Keratinocyte (primary cell): Measurements from ENCODE around the gene CDK2AP2. TPM values are rescaled to one million over a fixed set of nuclear protein-coding genes. Genes with fewer than 3 reads are reported as not detected.

Experiments used
- DNase-seq: peaks from one replicate; pipeline ENCODE4 v3.0.0-alpha.2; 2011; ENCODE audit warnings: low read depth, missing footprints, low spot score
- FAIRE-seq: peaks from 2 replicates; lab custom pipeline; 2011; peaks lifted over from hg19 to GRCh38; lab: Jason Lieb, UNC
- H2AFZ ChIP-seq: 2 replicates; pipeline ENCODE4 v1.6.0; 2012; ENCODE audit warnings: low read length, control low read depth, inconsistent platforms; ENCODE audit not compliant: control insufficient read depth
- H3K27ac ChIP-seq: 2 replicates; pipeline ENCODE4 v1.5.1; 2011; ENCODE audit warnings: low read length; ENCODE audit not compliant: control insufficient read depth, insufficient read depth
- H3K27me3 ChIP-seq: 3 replicates; pipeline ENCODE4 v1.6.0; 2011; ENCODE audit warnings: low read length; ENCODE audit not compliant: control insufficient read depth, insufficient read depth; ENCODE audit errors: extremely low read depth
- H3K36me3 ChIP-seq, 2 experiments: 2 replicates in 1 of 2; 3 replicates in 1 of 2; pipeline ENCODE4 v1.5.1; 2011; ENCODE audit warnings: low read length in 2 of 2, mild to moderate bottlenecking in 1 of 2; ENCODE audit not compliant: control insufficient read depth in 2 of 2, insufficient read depth in 2 of 2; ENCODE audit errors: extremely low read depth in 1 of 2
- H3K4me1 ChIP-seq: 3 replicates; pipeline ENCODE4 v1.5.1; 2011; ENCODE audit warnings: low read length; ENCODE audit not compliant: control insufficient read depth, insufficient read depth; ENCODE audit errors: extremely low read depth
- H3K4me2 ChIP-seq: 3 replicates; pipeline ENCODE4 v1.6.0; 2011; ENCODE audit warnings: low read depth, low read length; ENCODE audit not compliant: control insufficient read depth, insufficient read depth; ENCODE audit errors: extremely low read depth
- H3K4me3 ChIP-seq, 3 experiments: fragments of 200-600 bp in 1 of 3; sonication (generic) in 1 of 3; 2 replicates in 2 of 3; 3 replicates in 1 of 3; pipeline ENCODE4 v1.5.1; 2011 to 2016; ENCODE audit warnings: low read length in 3 of 3, mild to moderate bottlenecking in 3 of 3, control low read depth in 2 of 3, inconsistent platforms in 1 of 3, low read depth in 1 of 3, mixed read lengths in 1 of 3, mixed run types in 1 of 3, moderate library complexity in 1 of 3; ENCODE audit not compliant: control insufficient read depth in 2 of 3, insufficient read depth in 2 of 3; ENCODE audit errors: extremely low read depth in 1 of 3
- H3K79me2 ChIP-seq: 2 replicates; pipeline ENCODE4 v1.6.0; 2012; ENCODE audit warnings: low read length; ENCODE audit not compliant: control insufficient read depth, insufficient read depth
- H3K9ac ChIP-seq: 3 replicates; pipeline ENCODE4 v1.6.0; 2011; ENCODE audit warnings: low read length; ENCODE audit not compliant: control insufficient read depth, insufficient read depth; ENCODE audit errors: extremely low read depth
- H3K9me1 ChIP-seq: 3 replicates; pipeline ENCODE4 v1.6.0; 2011; ENCODE audit warnings: low read length; ENCODE audit not compliant: control insufficient read depth, insufficient read depth; ENCODE audit errors: extremely low read depth
- H3K9me3 ChIP-seq: 2 replicates; pipeline ENCODE4 v1.5.1; 2012; ENCODE audit warnings: low read depth, low read length; ENCODE audit not compliant: control insufficient read depth
- H4K20me1 ChIP-seq: 3 replicates; pipeline ENCODE4 v1.6.0; 2011; ENCODE audit warnings: low read length; ENCODE audit not compliant: control insufficient read depth, insufficient read depth; ENCODE audit errors: extremely low read depth
- CTCF ChIP-seq, 3 experiments: IDR thresholded peaks in 1 of 3; conservative IDR thresholded peaks in 1 of 3; optimal IDR thresholded peaks in 1 of 3; 2 replicates in 2 of 3; 3 replicates in 1 of 3; pipeline versions ENCODE3 to v1.5.1; 2011; ENCODE audit warnings: low read length in 3 of 3, mild to moderate bottlenecking in 3 of 3, moderate library complexity in 2 of 3, control low read depth in 1 of 3, inconsistent platforms in 1 of 3; ENCODE audit not compliant: insufficient read depth in 2 of 3; ENCODE audit errors: extremely low read depth in 1 of 3
- EZH2 ChIP-seq: IDR thresholded peaks from one replicate; pipeline ENCODE4 v1.6.1; 2012; ENCODE audit warnings: inconsistent platforms, mild to moderate bottlenecking, low read length, moderate library complexity
- dilution Hi-C: fragments of 300-500 bp; cut with MboI; formaldehyde crosslinking; loops from one replicate; pipeline ENCODE4 v1.7.0; 2020; ENCODE audit warnings: low sequenced_read_pairs; ENCODE audit not compliant: extremely low pct_ligation_motif_present
- polyA plus RNA-seq, 5 experiments: library from polyadenylated mRNA; depleted of rRNA in 3 of 5; stranded (reverse) in 3 of 5; stranded (forward) in 1 of 5; unstranded in 1 of 5; fragments of >200 nt; gene quantifications; 1 replicate in 1 of 5; 2 replicates in 3 of 5; 3 replicates in 1 of 5; pipeline versions ENCODE4 v1.2.1 to v1.2.3, GENCODE V29; 2011 to 2012; ENCODE audit warnings: missing spikeins in 2 of 5, low read depth in 1 of 5, low replicate concordance in 1 of 5

Gene CDK2AP2
- polyA plus RNA-seq, 1 donor (not counting 4 experiments of a cell fraction or from before 2014, with no cell fraction given): 9.7 TPM

- no peak for TF ChIP-seq CTCF (optimal IDR thresholded peaks at IDR 0.05 in 1 of 3, IDR thresholded peaks at IDR 0.05 in 1 of 3, conservative IDR thresholded peaks at IDR 0.05 in 1 of 3; ENCODE audit: extremely low read depth in 1 of 3, insufficient read depth in 2 of 3, low read length in 3 of 3)
- no peak for TF ChIP-seq EZH2
- FAIRE-seq: no peak
- peak within 1 kb of the TSS; percentile 87 for H3K4me2 ChIP-seq
- H2AFZ ChIP-seq: peak within 1 kb of the TSS; percentile 49
- peaks cover 5 to 11% of the 10 kb centered on the region in 2 experiments for H3K36me3 ChIP-seq
- no peaks in the 10 kb centered on the region for H3K9me1 ChIP-seq
- H3K27ac ChIP-seq: peak within 1 kb of the TSS; percentile 79
- peak within 1 kb of the TSS; percentile 82 to 92 (median 89) for H3K4me3 ChIP-seq
- no peaks in the 10 kb centered on the region for H4K20me1 ChIP-seq
- peak within 1 kb of the TSS; percentile 73 for H3K9ac ChIP-seq
- DNase-seq: no peak
- no peaks in the 10 kb centered on the region for H3K27me3 ChIP-seq
- dilution Hi-C loops: no loop called here
- peaks cover 27% of the 10 kb centered on the region for H3K4me1 ChIP-seq
- peaks cover 15% of the 10 kb centered on the region for H3K79me2 ChIP-seq
- no peaks in the 10 kb centered on the region for H3K9me3 ChIP-seq
Observed at GRCh38 chr11:67504950-67505581, 2.9 kb downstream of the CDK2AP2 start, which contains the start of gene PITPNM1. TSS of gene PITPNM1 (minus strand) at chr11:67505363. CDS start at chr11:67504180, 1,183 bp downstream.

GRCh38 chr11:67504005-67504949 is 3.7 kb downstream of the CDK2AP2 start:
- Histone ChIP-seq H2AFZ (peak overlapping the region; percentile 49), H4K20me1 (no peaks in the 10 kb centered on the region), H3K4me2 (peak overlapping the region; percentile 87), H3K4me1 (peaks cover 27% of the 10 kb centered on the region), H3K9me3 (no peaks in the 10 kb centered on the region), H3K36me3 (peaks cover 9 to 14% of the 10 kb centered on the region in 2 experiments), H3K27ac (peak overlapping the region; percentile 31), H3K4me3 (peak overlapping the region; percentile 82 to 92 (median 89)), H3K27me3 (no peaks in the 10 kb centered on the region), H3K9ac (peak overlapping the region; percentile 73), H3K79me2 (peaks cover 15% of the 10 kb centered on the region), H3K9me1 (no peaks in the 10 kb centered on the region)
- DNase-seq: no peak
- TF ChIP-seq CTCF (optimal IDR thresholded peaks at IDR 0.05 in 1 of 3, IDR thresholded peaks at IDR 0.05 in 1 of 3, conservative IDR thresholded peaks at IDR 0.05 in 1 of 3; ENCODE audit: extremely low read depth in 1 of 3, insufficient read depth in 2 of 3, low read length in 3 of 3) (no peak), EZH2 (no peak)
- dilution Hi-C loops: no loop called here
- no peak for FAIRE-seq
